Kidney tubule cell (primary cell): ENCODE results near the gene BARHL2.

ENCODE experiments used
- DNase-seq: peaks from one replicate; pipeline ENCODE4 v3.0.0-alpha.2; 2018; ENCODE audit warnings: low spot score

The BARHL2 gene

DNA sequence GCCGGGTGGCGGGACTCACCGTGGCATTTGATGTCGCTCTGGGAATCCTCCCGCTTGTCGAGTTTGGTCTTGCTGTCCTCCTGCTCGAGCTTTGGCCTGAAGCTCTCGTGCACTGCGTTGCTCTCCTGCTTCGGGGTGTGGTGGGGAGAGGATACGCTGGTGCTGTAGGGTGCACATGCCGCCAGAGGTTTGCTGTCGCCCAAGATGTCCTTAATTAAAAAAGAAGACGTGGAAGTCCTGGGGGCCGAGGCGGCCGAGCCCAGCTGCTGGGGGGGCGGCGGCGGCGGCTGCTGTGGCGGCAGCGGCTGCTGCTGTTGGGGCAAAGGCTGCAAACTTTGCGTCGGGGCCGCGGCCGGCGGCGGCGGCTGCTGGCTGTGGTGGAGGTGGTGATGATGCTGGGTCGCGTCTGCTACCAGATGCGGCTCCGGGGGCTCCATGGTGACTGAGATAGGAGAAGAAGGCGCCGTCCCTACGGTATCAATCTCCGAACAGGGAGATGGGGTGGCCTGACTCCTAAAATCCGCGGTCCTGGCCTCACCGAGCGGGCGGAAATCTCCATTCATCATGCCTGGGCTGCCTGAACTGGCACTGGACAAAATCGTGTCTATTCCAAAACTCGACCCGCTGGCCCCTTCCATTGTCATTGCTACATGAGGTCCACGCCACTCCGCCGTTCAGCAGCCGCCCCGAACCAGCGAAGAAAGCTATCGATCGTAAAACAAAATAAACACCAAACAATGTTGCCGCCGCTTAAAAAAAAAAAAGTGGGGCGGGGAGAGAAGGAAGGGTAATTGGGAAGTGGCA, at the start of gene BARHL2:
Gene BARHL2, minus strand, starts transcription at position 751 of the 804 bp plus-strand sequence. Its CDS starts 107 bp downstream, at position 644.
- DNase-seq, result no peak

DNA sequence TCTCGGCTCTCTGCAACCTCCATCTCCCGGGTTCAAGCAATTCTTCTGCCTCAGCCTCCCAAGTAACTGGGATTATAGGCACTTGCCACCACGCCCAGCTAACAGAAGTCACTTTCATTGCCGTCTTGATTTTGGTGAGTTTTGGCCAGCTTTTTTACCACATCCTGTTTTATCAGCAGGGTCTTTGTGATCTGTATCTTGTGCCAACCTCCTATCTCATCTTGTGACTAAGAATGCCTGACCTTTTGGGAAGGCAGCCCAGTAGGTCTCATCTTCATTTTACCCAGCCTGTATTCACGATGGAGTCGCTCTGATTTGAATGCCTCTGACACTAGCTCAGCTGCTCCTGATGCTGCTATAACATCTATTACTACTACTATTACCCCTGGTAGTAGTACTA, 46.8 kb upstream of the BARHL2 start:
- no peak for DNase-seq

DNA sequence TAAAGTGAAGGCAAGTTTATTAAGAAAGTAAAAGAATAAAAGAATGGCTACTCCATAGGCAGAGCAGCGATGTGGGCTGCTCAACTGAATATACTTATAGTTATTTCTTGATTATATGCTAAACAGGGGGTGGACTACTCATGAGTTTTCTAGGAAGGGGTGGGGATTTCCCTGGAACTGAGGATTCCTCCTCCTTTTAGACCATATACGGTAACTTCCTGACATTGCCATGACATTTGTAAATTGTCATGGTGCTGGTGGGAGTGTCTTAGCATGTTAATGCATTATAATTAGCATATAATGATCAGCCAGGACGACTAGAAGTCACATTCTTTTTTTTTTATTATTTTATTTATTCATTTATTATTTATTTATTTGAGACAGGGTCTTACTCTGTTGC, 46.4 kb upstream of the BARHL2 start:
- no peak for DNase-seq

DNA sequence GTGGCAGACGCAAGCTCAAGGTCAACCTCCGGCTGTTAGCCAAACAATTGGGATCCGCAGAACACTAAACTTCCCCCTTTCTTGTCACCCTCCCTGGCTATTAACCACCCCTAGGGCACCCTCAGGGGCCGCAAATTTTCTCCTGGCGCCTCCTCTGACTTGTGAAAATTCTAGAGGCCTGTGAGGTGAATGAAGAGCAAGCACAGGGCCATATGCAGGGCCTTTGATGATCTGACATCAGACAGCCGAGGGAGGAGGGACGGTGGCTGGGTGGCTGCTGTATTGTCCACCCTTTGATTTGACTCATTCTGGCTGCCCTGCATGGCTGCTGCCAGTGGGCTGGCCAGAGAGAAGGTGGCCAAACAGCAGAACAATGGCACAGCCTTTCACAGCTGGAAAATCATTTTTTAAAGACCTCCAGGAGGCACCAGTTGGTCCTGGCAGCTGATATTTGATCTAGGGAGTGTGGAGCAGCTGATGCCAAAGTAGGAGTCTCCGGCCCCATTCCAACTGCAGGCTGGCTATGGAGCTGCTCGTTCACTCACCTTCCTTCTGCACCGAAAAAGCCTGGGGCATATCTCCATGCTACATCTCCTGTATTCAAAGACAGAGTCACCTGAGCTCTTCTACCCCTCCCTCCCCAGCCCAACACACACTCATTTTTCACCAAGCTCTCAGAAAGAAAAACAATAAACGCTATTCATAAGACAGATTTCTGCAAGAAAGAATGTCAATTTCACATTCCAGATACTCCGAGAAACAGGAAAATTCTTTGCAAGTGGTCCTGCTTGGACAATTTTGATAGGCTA, 44.9 kb upstream of the BARHL2 start:
- DNase-seq, result no peak

DNA sequence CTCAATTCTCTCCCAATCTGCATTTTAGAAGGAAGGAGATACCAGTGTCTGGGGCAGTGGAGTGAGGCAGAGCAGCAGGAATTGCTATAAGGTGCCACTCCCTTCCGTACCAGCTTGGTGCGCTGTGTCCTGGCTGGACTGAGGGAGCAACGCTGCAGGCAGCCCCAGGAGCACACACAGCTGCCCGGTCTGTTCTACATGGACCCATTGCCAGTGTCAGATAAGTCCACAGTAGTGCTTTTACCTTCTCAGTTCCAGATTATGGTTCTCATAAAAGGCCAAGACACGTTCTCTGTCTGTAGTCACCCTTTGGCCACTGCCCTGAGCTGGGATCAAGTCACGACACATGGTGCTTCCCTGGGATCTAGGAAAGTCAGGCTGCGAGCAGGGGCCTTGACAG, 44.1 kb upstream of the BARHL2 start:
- no peak for DNase-seq

DNA sequence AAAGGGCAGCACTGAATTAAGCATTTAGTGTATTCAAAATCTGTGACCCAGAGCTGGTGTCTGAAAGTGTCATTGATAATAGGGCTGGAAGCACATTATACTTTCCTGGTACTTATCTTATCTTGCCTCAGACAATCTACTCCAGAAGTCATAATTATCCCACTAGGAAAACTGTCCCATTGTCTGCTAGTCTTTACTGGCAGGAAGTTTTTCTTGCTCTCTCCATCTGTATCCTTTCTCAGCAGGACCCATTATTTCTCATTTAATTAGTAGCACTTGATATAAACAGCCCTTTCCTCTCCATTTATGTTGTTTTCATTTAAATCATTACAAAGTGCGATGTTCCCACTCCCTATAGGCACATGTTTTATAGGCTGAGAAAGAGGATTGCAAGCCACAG, 36.5 kb upstream of the BARHL2 start:
- no peak for DNase-seq

DNA sequence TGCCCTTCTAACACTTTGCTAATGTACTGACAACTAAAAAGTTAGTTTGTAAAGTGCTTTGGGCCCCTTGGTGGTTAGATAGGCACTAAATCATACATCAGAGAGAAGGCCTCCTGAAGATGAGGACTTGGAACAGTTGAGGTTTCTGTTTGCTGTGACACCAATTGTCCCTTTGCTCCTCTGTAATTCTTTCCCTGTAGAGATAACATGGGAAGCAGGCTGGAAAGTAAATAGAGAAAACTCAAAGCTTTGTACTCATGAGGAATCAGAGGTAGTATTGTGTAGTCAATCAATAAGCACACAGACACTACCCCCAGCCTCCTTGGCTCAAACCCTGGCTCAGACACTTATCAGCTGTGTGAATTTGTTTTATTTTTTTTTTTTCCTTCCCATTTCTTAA, 31.6 kb upstream of the BARHL2 start:
- no peak for DNase-seq

DNA sequence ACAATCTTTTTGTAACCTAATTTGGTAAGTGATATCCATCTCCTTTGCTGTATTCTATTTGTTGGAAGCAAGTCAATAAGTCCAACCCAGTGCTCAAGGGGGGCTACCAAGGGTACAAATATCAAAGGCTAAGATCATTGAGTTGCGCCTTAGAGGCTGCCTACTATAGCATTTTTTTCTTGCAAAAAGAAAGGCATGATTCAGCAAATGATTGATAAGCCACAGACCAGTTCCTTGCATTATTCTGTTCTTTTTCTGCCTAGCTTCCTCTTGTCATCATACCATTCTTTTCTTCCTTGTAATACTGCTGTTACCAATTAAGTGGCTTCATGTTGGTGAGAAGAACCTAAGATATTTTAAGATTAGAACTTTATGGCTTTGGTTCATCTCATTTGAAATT, 29.8 kb upstream of the BARHL2 start:
- no peak for DNase-seq

DNA sequence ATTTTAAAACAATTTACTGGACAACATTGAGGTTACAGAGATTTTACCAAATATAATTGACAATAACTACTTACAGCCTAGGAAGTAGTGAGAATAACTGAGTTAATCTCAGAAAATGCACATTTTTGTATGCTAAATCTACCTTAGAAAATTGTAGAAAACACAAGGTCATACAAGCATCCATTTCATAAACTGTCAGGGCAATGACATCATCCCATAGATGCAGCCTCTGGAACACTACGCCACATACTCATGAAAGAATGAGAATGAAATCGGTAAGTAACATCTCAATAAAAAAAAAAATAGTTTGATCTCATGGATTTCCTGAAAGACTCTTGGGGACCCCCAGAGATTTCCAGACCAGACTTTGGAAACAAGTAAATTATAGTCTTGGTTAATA, 28.9 kb upstream of the BARHL2 start:
- DNase-seq, result no peak

DNA sequence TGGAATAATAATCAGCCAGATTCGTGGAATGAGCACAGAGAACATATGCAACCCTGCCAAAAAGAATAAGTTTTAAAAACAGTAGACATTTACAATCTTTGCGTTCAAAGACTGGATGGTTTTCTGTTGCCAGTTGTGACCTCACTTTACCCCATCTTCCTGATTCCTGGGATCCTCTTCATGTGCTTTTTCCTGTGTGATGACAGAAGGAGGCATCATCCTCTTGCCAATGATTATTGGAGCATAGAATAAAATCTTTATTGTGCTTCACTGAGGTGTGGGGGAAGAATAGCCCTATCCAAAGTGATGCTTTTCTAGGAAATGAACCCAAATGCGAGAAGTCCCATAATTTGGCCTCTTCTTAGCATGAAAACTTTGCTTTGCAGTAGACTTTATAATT, 15.0 kb upstream of the BARHL2 start:
- DNase-seq, result no peak

DNA sequence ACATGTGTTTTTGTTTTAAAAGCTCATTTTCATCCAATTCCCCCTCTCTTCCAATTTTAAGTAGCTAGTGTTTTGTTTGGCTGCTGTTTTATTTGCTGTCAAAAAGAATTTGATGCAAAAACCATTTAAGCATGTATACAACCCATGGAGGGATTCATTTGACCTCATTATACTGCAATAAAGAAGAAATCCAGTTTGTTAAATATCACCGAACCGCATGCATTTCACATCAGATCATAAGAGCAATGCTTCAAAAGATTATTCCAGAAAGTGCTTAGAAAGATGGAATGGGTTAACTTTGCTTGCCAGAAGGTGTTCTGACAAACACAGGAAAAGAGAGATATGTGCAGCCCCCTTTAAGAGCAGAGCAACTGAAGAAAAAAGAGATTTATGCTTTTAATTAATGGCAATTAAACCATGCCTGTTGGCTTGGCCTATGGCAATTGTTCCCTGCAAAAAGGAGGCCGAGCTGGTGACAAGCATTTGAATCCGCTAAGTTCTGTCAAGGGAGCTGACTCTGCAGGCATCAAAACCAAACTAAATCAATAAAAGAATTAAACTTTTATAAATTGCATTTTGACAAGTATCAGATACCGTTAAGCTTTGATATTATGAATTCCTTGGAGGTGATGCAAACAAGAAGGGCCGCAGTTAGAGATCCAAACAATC, 14.4 kb upstream of the BARHL2 start:
- DNase-seq, result no peak

DNA sequence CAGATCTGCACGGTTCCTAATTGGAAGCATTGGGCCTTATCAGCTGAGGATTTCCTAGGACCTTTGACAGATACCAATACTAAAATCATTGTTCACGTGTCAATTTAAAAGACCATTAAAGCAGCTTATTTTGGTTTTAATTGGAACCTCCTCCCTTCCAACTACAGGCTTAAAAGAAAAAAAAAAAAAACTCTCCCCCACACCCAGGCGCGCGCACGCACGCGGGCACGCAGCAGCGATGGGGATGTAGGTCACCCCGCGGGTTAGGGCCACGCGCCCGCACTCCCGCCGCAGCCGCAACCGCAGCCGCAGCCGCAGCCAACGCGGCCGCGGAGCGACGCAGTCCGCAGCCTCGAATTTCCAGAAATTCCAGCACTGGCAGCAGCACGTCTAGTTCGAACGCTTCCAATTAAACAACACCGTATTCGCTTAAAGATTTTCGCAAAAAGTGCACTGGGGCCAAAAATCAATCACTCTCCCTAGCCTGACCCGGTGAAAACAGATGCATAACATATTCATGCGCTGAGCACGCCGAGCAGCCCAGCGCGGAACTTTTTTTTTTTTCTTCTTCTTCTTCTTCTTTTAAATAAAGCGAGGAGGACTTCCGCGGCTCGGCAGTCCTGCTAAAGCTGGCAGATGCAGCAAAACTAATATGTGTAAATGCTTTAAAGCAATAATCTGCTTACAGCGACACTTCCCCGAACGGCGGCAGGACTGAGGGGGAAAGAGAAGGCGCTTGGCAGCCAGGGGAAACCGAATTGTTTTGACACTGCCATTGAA, 13.3 kb upstream of the BARHL2 start:
- no peak for DNase-seq

DNA sequence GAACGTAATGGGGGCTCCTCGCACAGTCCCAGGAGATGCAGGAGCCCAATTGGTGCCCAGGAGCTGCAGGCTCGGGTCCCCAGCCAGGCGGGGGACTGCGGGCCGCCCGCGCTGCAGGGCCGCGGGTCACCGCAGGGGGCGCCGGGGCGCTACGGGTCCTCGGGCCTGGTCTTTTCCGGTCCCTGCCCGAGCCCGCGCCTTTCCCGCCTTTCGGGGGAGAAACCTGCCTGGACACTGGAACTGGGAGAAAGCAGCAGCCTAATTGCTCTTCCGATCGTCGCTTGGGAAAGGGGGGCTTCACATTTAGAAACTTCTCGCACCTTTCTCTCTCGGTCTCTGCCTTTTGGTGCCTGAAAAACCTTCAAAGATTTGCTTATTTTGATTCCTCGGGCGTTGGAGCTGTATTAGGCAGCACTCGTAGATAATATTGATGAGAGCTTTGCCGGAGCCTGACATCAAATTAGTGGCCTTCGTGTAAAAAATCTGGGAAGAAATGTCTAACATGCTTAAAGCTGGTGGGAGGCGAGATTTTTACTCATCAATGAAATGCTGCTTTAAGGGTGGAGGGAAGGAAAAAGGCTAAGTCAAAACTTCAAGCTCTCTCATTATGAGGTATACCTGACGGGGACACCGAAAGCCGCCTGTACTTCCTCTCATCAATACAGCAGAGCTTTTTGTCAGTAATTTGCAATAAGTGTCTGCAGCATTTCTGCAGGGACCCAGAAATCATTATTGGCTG, 12.6 kb upstream of the BARHL2 start:
- DNase-seq, result no peak

DNA sequence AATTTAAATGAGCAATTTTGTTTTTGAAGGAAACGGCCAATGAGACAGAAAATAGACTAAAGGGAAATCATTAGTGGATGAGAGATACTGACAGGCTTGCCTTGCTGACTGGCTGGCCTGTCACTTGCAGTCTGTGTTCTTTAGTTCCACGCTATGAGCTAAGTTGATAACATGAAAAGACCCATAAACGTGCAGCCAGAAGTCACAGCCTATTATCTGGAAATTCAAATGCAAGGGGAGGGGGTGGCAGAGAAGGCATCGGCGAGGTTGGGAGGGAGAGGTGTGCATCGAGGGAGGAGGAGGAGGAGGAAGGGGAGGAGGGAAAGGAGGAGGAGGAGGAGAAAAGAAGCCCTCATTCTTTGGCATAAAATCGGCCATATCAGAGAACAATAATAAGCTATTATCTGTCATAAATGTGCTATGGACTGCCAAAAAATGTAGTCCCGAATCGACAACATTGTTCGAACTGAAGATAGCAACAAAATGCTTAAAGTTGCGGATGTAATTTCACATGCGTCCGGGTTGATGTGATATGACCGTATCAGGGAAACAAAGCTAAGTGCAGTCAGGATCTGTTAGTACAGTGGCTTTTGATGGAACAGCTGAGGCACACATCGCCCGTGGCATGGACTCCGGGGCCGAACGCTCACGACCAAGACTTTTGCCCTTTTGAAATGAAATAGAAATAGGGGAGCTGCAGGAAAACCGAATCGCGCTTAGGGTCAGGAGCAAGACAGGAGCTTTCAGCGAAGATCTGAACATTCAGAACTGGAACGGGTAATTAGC, 11.6 kb upstream of the BARHL2 start:
- DNase-seq, result no peak

DNA sequence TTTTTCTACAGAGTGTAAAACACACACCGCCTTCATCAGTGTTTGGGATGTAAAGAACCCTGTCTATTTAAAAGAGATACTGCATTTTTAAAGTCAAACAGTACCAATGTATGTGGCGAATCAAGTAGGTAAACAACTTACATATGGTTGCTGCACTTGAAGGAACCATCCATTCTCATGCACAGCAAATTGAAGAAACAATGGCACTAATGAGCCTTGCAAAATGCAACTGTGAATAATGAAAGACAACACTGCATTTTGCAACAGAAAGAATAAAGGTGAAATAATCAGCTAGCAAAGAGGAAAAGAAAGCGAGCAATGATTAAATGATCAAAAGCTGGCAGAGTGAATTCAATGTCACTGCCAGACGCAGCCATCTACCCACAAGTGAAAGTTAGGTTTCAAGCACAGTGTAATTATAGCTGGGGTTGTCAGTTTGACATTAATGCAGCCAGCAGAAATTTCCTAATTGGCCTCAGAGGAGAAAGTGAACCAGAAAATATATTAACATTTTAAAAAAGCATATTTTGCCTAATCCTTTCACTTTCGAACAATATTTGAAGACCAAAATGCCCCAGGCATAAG, 10.9 kb upstream of the BARHL2 start:
- no peak for DNase-seq

DNA sequence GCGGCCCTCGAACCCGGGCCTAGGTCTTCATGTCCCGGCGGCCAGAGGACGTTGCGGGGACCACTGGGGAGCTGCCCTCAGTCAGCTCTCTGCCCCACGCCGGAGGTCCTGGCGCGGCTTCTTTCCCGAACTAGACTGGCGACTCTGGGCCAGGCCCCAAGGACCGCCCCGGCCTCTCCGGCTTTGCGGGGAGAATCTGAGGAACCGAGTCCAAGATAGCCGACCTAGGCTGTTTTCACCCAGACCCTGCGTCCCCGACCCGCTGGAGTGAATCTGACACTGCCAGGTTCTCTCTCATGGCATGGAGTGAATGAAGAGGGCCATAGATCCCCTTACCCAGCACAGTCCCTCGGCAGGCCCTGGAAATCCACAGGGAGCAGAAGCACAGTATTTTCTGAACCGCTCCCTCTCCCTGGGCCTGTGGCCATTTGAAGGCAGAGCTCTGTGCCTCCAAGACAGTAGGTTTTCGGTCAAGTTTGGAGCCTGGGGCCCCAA, 9.9 kb upstream of the BARHL2 start:
- DNase-seq, result no peak

DNA sequence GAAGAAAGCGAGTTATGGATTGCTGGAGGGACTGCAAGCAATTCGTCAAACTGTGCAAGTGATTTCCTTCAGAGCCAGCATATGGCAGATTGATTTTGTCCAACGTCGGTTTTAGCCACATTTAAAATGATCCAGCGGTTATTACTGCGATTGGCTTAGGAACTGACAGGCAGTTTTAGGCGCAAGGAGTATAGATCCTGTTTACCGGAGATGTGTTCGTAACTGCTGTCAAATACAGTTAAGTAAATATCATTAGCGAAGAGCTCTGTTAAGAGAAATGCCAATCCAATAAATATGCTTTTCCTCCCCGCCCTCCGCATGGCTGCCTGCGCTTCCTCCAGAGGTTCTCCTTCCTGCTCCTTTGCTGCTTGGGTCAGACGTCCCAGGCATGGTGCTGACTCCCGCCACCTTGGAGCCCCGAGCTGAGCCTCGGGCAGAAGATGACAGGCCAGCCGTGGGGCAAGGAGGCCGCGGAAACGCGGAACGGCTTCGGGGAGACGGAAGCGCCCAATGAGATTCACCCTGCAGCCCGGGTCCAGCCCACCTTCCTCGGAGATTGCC, 9.4 kb upstream of the BARHL2 start:
- no peak for DNase-seq

DNA sequence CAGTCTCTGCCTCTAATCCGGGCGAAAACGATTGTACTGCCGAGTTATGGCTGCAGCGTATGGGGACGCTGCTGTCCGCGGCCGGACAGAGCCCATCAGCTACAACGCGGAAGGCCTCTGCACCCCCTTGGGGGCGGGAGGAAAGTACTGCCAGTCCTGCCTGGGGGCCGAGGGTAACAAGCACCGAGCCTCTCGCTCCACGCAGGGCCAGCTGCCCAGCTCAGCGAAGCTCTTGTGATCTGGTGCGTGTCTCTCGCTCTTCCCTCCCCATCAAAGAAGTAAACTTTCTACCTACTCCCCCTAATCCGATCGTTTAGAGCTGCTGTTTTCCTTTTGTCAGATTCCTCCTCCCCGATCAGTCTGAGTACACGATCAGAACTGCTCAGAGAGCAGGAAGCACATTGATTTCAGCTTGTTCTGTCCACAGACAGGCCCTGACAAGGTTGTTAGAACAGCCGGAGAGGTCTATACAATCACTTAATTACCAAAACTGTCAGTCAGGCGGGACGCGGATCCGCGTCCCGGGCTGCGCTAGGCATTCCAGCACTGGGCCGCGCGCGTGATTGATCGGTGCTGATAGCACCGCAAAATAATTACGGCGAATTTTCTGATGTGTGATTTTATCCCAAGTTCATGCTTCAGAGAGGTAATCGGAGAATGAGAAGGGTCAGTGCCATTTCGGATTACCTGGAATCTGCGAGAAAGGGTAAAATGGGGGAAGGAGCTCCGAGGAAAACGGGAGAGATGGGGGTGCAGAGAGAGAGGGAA, 8.7 kb upstream of the BARHL2 start:
- DNase-seq, result no peak
